A549 (cell line): ENCODE measurements around the gene YKT6. TPM values are rescaled to one million over a fixed set of nuclear protein-coding genes. Genes with fewer than 3 reads are reported as not detected.

Experiments
- ATAC-seq, 2 experiments: fragments of 200-7000 bp in 1 of 2; fragments of >200 bp in 1 of 2; cut with Nextera tagmentation in 1 of 2; cut with Tn5 transposase in 1 of 2; 3 replicates each; pipeline versions ENCODE4 v1.8.0 to v1.9.1; 2018 to 2020; ENCODE audit warnings: mild to moderate bottlenecking in 1 of 2, moderate library complexity in 1 of 2
- CTCF ChIA-PET: fragments of 300-600 bp; sonication (Branson Sonifier 250); formaldehyde crosslinking; extraction: SDS; loops from one replicate; lab custom pipeline; 2021; ENCODE audit warnings: antibody characterized with exemption, inconsistent platforms; lab: Yijun Ruan, JAX
- POLR2A ChIA-PET: fragments of 350-600 bp; formaldehyde crosslinking; extraction: SDS; loops from one replicate; lab custom pipeline; 2021; ENCODE audit warnings: antibody characterized with exemption, inconsistent platforms; lab: Yijun Ruan, JAX
- DNase-seq, 2 experiments: peaks; one replicate each; pipeline versions ENCODE4 v3.0.0 to v3.0.0-alpha.2; 2011 to 2016; ENCODE audit warnings: low read depth in 1 of 2, low spot score in 1 of 2
- FAIRE-seq: peaks from 2 replicates; lab custom pipeline; 2011; peaks lifted over from hg19 to GRCh38; lab: Jason Lieb, UNC
- H3K27ac ChIP-seq, 2 experiments: fragments of >200 bp; sonication (Bioruptor Twin); formaldehyde crosslinking; 3 replicates each; pipeline ENCODE4 v1.5.1; 2016 to 2017
- H3K4me1 ChIP-seq: fragments of >200 bp; sonication (Bioruptor Twin); formaldehyde crosslinking; 3 replicates; pipeline ENCODE4 v1.6.1; 2016
- H3K4me2 ChIP-seq: fragments of >200 bp; sonication (Bioruptor Twin); formaldehyde crosslinking; 3 replicates; pipeline ENCODE4 v1.6.1; 2016
- H3K4me3 ChIP-seq: fragments of >200 bp; sonication (Bioruptor Twin); formaldehyde crosslinking; 3 replicates; pipeline ENCODE4 v1.5.1; 2016
- H3K9me3 ChIP-seq: fragments of >200 bp; sonication (Bioruptor Twin); formaldehyde crosslinking; 3 replicates; pipeline ENCODE4 v1.6.1; 2016
- CBX8 ChIP-seq: fragments of 200-600 bp; sonication (generic); IDR thresholded peaks from 2 replicates; pipeline ENCODE4 v1.6.1; 2016
- EHF ChIP-seq: fragments of 250-450 bp; sonication (Bioruptor Pico); IDR thresholded peaks from 2 replicates; pipeline ENCODE4 v1.5.0; 2020; ENCODE audit warnings: mild to moderate bottlenecking
- HDAC2 ChIP-seq: fragments of 200-600 bp; sonication (generic); IDR thresholded peaks from 2 replicates; pipeline ENCODE4 v1.6.1; 2016
- HEYL ChIP-seq: fragments of 250-450 bp; sonication (Bioruptor Pico); IDR thresholded peaks from 2 replicates; pipeline ENCODE4 v1.8.0; 2021; ENCODE audit warnings: mild to moderate bottlenecking, moderate library complexity
- HOXB5 ChIP-seq: fragments of 250-450 bp; sonication (Bioruptor Pico); IDR thresholded peaks from 2 replicates; pipeline ENCODE4 v1.5.0; 2020; ENCODE audit warnings: mild to moderate bottlenecking, moderate library complexity
- JUNB ChIP-seq: fragments of >200 bp; sonication (Bioruptor Twin); formaldehyde crosslinking; IDR thresholded peaks from 2 replicates; pipeline ENCODE4 v1.6.1; 2016
- KDM5A ChIP-seq: fragments of 200-600 bp; sonication (generic); IDR thresholded peaks from 2 replicates; pipeline ENCODE4 v1.6.1; 2016; ENCODE audit warnings: antibody characterized with exemption, mild to moderate bottlenecking
- MAFK ChIP-seq: fragments of 450-650 bp; IDR thresholded peaks from 2 replicates; pipeline ENCODE4 v1.6.1; 2014; ENCODE audit not compliant: partially characterized antibody
- MAX ChIP-seq: IDR thresholded peaks from 2 replicates; pipeline ENCODE4 v1.6.1; 2012
- MYC ChIP-seq: IDR thresholded peaks from 2 replicates; pipeline ENCODE4 v1.6.1; 2012; ENCODE audit warnings: mild to moderate bottlenecking, inconsistent platforms, low read length, improper control_type of control experiment, borderline replicate concordance
- POLR2A ChIP-seq: IDR thresholded peaks from 2 replicates; pipeline ENCODE4 v1.6.1; 2012; ENCODE audit warnings: mild to moderate bottlenecking, low read length
- POLR2AphosphoS2 ChIP-seq: conservative IDR thresholded peaks from 2 replicates; pipeline ENCODE4 v1.6.1; 2012; ENCODE audit warnings: low read length, improper control_type of control experiment, inconsistent platforms
- RAD21 ChIP-seq, 2 experiments: fragments of >200 bp in 1 of 2; sonication (Bioruptor Twin) in 1 of 2; formaldehyde crosslinking in 1 of 2; IDR thresholded peaks in 1 of 2; conservative IDR thresholded peaks in 1 of 2; 2 replicates in 1 of 2; 3 replicates in 1 of 2; pipeline ENCODE4 v1.6.1; 2012 to 2018; ENCODE audit warnings: inconsistent platforms in 1 of 2
- RCOR1 ChIP-seq: fragments of 150-350 bp; IDR thresholded peaks from 2 replicates; pipeline ENCODE4 v1.6.1; 2014; ENCODE audit warnings: antibody characterized with exemption, low read length, low read depth
- RNF2 ChIP-seq: fragments of 200-600 bp; sonication (generic); IDR thresholded peaks from 2 replicates; pipeline ENCODE4 v1.6.1; 2016; ENCODE audit warnings: low read depth, mild to moderate bottlenecking, antibody characterized with exemption, moderate library complexity, borderline replicate concordance
- SMC3 ChIP-seq: fragments of >200 bp; sonication (Bioruptor Twin); formaldehyde crosslinking; IDR thresholded peaks from 3 replicates; pipeline ENCODE4 v1.6.1; 2018; ENCODE audit warnings: inconsistent platforms
- ZC3H11A ChIP-seq: fragments of 450-650 bp; IDR thresholded peaks from 2 replicates; pipeline ENCODE4 v1.6.1; 2014; ENCODE audit warnings: antibody characterized with exemption, mild to moderate bottlenecking
- ZSCAN20 ChIP-seq: fragments of 250-450 bp; sonication (Bioruptor Pico); IDR thresholded peaks from 2 replicates; pipeline ENCODE4 v1.8.0; 2022; ENCODE audit warnings: mild to moderate bottlenecking, moderate library complexity
- WGBS: methylation state at CpG from one replicate; pipeline ENCODE4 v1.1.6; 2017; ENCODE audit errors: missing lambda C conversion rate; 5-methylcytosine and 5-hydroxymethylcytosine counted together
- polyA plus RNA-seq, 4 experiments: library from polyadenylated mRNA; depleted of rRNA in 3 of 4; stranded (reverse); fragments of >200 nt; fragmentation: RNase III in 1 of 4; extraction: RNeasy Plus Mini Kit Qiagen cat#74134 plus additional on column Dnase treatment in 1 of 4; gene quantifications; 2 replicates in 3 of 4; 3 replicates in 1 of 4; pipeline ENCODE4 v1.2.3, GENCODE V29; 2011 to 2017
- TF ChIP-seq, protein P1 (sequence below): fragments of >200 bp; sonication (Bioruptor Twin); formaldehyde crosslinking; IDR thresholded peaks from 2 replicates; pipeline ENCODE4 v1.6.1; 2016

The YKT6 gene
- polyA plus RNA-seq, 2 of the 4 experiments (the other 2 are of a cell fraction), result 113 to 130 TPM

GRCh38 chr7:44206008-44206407 is 5.2 kb downstream of the YKT6 start (continued):
- no peak for TF ChIP-seq ZC3H11A
- TF ChIP-seq, all 56 proteins: peak for 0

- ATAC-seq, result no peak
- no peak for FAIRE-seq
- DNase-seq, result no peak
- Histone ChIP-seq H3K4me1 (no peaks in the 10 kb centered on the region), H3K4me2 (no peak overlapping the region), H3K27ac (no peak overlapping the region), H3K4me3 (no peak overlapping the region), H3K9me3 (no peaks in the 10 kb centered on the region)
- CTCF ChIA-PET, result interaction anchor here (1.2 to 3.5 kb wide), 4 partner anchors 11 to 77 kb away, joined by 4 to 12 read pairs (median 6); no protein-coding TSS in a partner anchor
- WGBS, result 91% methylated on average over 7 of the region's 7 CpGs
- POLR2A ChIA-PET, result no interaction called here
- TF ChIP-seq POLR2AphosphoS2 (no peak), HEYL (CRISPR knock-in tag) (no peak), CBX8 (no peak)
Observed at GRCh38 chr7:44208085-44208484, 7.3 kb downstream of the YKT6 start.

- ChIA-PET CTCF (interaction anchor here (0.7 to 3.5 kb wide), 2 partner anchors 13 to 712 kb away, joined by 3 to 12 read pairs; no protein-coding TSS in a partner anchor), POLR2A (no interaction called here)
- DNase-seq, result no peak
- no peak for FAIRE-seq
- no peak for TF ChIP-seq KDM5A
- TF ChIP-seq ZSCAN20 (CRISPR knock-in tag), result no peak
- TF ChIP-seq SMC3, result no peak
- no peak for TF ChIP-seq RAD21 (conservative IDR thresholded peaks at IDR 0.05 in 1 of 2, IDR thresholded peaks at IDR 0.05 in 1 of 2)
- TF ChIP-seq EHF (CRISPR knock-in tag), result no peak
- TF ChIP-seq RCOR1, result no peak
- no peak for TF ChIP-seq JUNB
- Histone ChIP-seq H3K27ac (no peak overlapping the region), H3K9me3 (no peaks in the 10 kb centered on the region), H3K4me2 (no peak overlapping the region), H3K4me3 (no peak overlapping the region), H3K4me1 (no peaks in the 10 kb centered on the region)
- ATAC-seq, result no peak
- WGBS, result 95% methylated on average over 5 of the region's 5 CpGs
Observed at GRCh38 chr7:44210107-44210506, 9.3 kb downstream of the YKT6 start.

- POLR2A ChIA-PET, result no interaction called here
- ATAC-seq (no peak), DNase-seq (no peak), FAIRE-seq (no peak)
- no peak overlapping the region for H3K4me3 ChIP-seq
- no peaks in the 10 kb centered on the region for H3K4me1 ChIP-seq
- CTCF ChIA-PET, result interaction anchor here (0.6 to 1.1 kb wide), 5 partner anchors 10 to 245 kb away, joined by 3 read pairs; partner anchors contain the start of gene POLD2
- H3K9me3 ChIP-seq, result no peaks in the 10 kb centered on the region
- no peak overlapping the region for H3K27ac ChIP-seq
- 95% methylated on average over 10 of the region's 10 CpGs for WGBS
- no peak overlapping the region for H3K4me2 ChIP-seq
- TF ChIP-seq MAFK (peak; percentile 83), MYC (no peak)
Observed at GRCh38 chr7:44211126-44211675, 10.4 kb downstream of the YKT6 start.

- Histone ChIP-seq H3K4me2 (no peak overlapping the region), H3K4me3 (no peak overlapping the region), H3K4me1 (no peaks in the 10 kb centered on the region), H3K27ac (no peak overlapping the region), H3K9me3 (no peaks in the 10 kb centered on the region)
- POLR2A ChIA-PET, result no interaction called here
- 92% methylated on average over 6 of the region's 6 CpGs for WGBS
- CTCF ChIA-PET, result no interaction called here
- TF ChIP-seq POLR2A (no peak), HDAC2 (no peak), HOXB5 (CRISPR knock-in tag) (no peak), MAX (no peak), RCOR1 (no peak), RNF2 (no peak)
- TF ChIP-seq, protein P1, sequence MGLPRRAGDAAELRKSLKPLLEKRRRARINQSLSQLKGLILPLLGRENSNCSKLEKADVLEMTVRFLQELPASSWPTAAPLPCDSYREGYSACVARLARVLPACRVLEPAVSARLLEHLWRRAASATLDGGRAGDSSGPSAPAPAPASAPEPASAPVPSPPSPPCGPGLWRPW, result no peak
- ATAC-seq, result no peak
- no peak for FAIRE-seq
- DNase-seq, result no peak
Observed at GRCh38 chr7:44212018-44212417, 11.2 kb downstream of the YKT6 start.
